SH-SY5Y (cell line): ENCODE measurements around the gene NXPH4.

Source experiments
- GATA2 ChIP-seq: IDR thresholded peaks from 2 replicates; pipeline ENCODE4 v1.6.1; 2011; ENCODE audit warnings: mild to moderate bottlenecking, low read depth, low read length
- GATA3 ChIP-seq: IDR thresholded peaks from 2 replicates; pipeline ENCODE4 v1.6.1; 2011; ENCODE audit warnings: low read depth, mild to moderate bottlenecking, low read length, moderate library complexity

Gene NXPH4

GRCh38 chr12:57224973-57225679, 8.5 kb downstream of the NXPH4 start:
- TF ChIP-seq GATA3 (no peak), GATA2 (no peak)

DNA sequence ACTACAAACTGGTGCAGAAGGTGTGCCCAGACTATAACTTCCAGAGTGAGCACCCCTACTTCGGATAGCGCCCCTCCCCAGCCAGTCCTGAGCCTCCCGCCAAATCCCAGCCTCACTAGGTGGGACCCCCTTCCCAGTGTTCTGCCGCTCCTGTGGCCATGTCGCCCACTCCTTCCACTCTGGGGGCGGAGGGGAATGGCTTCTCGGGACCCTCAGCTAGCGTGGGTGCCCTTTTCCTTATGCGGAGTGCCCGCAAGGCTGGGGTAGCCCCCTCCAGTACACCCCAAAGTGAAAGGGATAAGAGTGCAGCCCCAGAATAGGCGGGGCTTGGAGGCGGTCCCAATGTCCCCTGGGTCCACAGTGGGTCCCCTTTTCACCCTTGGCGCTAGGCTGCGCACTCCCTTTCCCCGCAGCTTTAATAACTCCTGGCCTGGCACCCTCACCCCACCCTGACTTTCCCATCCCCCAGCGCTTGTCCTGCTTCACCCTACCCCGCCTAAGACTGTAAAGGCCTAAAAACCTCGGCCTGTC, 9.2 kb downstream of the NXPH4 start:
- TF ChIP-seq GATA2 (no peak), GATA3 (no peak)

- no peak for TF ChIP-seq GATA2
- no peak for TF ChIP-seq GATA3
Observed at GRCh38 chr12:57226588-57227314, 10.2 kb downstream of the NXPH4 start.

- TF ChIP-seq GATA2 (no peak), GATA3 (no peak)
Observed at GRCh38 chr12:57227315-57228115, 10.9 kb downstream of the NXPH4 start.

GRCh38 chr12:57229046-57229633, 12.5 kb downstream of the NXPH4 start:
- TF ChIP-seq GATA2 (no peak), GATA3 (no peak)

DNA sequence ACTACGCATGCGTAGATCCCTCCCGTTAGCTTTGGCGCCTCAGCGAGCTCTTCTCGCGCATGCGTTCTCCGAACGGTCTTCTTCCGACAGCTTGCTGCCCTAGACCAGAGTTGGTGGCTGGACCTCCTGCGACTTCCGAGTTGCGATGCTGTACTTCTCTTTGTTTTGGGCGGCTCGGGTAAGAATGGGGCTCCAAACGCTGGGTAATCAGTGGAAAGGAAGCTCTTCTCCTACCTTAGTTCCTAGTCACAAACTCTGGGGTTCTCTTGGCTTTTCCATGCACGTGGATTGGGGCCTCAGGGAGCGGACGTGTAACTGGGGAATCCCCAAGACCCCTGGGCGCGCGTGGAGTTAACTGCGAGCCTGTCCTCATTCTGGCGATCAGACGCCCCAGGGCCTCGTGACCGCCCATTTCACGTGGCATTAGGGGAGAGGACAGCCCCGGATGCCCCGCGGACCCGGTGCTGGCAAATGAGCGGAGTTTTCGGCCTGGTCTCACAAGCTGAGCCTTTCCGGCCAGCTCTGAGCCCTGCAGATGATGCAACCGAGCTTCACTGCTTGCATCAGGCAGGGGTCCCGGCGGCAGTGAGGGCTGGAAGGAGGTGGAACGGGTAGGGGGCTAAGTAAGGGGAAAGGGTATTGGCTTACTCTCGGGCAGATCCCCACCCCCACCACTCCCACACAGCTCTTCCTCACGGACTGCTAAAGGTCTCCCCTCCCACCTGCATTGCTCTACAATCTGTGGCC, 13.2 kb downstream of the NXPH4 start, which contains the start of gene SHMT2:
SHMT2 (plus strand) TSS at position 78 of the 747 bp plus-strand sequence; CDS start at position 146, 68 bp downstream.
- TF ChIP-seq GATA2: no peak
- no peak for TF ChIP-seq GATA3

DNA sequence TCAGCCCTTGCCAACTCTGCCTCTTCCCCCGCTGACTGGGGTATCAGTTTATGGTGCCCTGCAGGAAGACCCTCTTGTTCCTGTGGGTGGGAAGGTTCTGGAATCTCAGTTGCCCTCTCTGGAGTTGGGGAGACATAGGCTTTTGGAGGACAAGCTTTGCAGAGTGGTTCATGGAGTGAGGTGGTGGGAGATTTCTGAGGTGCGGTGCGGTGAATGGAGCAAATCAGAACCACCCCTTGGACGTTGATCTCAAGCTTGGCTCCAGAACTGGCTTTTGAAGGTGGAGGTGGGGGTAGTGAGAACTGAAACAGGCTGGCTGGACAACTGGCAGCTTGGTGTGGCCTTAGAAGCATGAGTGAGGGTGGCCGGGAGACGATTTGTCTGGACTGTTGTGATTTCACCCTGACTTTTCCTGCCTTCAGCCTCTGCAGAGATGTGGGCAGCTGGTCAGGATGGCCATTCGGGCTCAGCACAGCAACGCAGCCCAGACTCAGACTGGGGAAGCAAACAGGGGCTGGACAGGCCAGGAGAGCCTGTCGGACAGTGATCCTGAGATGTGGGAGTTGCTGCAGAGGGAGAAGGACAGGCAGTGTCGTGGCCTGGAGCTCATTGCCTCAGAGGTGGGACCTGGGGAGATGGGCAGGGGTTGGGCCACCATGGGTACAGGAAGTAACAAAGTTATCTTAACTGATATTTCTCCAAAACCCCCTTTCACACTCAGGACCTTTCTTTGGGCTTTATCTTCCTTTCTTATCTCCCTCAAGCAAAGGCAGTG, 14.0 kb downstream of the NXPH4 start:
- no peak for TF ChIP-seq GATA2
- no peak for TF ChIP-seq GATA3

- TF ChIP-seq GATA2: no peak
- no peak for TF ChIP-seq GATA3
Observed at GRCh38 chr12:57231276-57232021, 14.9 kb downstream of the NXPH4 start.

DNA sequence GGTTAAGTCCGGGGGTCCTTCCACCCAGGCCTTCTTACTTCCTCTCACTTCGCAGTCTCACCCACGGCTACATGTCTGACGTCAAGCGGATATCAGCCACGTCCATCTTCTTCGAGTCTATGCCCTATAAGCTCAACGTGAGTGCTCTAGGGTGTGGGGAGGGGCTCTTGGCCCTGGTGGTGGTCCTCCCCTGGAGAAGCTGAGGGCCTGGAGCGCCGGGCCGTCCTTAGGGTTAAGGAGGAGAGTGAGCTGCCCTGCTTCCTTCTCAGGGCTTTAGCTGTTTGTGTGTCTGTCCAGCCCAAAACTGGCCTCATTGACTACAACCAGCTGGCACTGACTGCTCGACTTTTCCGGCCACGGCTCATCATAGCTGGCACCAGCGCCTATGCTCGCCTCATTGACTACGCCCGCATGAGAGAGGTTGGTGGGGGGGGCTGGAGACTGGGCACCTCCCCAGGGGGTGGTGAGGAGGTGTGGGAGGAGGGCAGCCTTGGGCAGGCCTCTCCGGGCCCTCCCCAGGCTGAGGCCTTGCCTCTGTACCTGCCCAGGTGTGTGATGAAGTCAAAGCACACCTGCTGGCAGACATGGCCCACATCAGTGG, 15.7 kb downstream of the NXPH4 start:
- TF ChIP-seq GATA2: no peak
- TF ChIP-seq GATA3: no peak

DNA sequence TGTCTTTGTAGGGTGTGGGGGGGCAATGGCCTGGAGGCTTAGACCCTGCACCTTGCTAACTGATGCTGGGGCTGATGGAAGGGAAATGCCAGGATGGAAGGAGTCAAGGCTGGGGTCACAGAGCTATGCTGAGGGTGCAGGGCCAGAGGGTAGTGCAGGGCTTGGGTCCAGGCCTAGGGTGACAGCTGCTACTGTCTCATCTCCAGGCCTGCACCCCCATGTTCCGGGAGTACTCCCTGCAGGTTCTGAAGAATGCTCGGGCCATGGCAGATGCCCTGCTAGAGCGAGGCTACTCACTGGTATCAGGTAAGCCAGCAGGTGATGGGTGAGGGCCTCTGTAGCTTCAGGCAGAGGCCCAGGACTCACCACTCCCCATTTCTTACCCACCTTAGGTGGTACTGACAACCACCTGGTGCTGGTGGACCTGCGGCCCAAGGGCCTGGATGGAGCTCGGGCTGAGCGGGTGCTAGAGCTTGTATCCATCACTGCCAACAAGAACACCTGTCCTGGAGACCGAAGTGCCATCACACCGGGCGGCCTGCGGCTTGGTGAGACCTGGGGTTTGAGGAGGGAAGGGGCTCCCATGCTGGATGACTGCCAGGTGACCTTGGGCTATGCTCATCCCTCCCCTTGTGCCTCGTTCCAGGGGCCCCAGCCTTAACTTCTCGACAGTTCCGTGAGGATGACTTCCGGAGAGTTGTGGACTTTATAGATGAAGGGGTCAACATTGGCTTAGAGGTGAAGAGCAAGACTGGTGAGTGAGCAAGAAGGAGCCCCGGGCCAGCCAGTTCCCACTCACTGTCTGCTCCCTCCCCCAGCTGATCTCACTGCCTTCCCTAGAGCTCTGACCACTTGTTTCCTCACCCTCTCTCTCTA, 17.0 kb downstream of the NXPH4 start:
- TF ChIP-seq GATA3 (no peak), GATA2 (no peak)

- TF ChIP-seq GATA3: no peak
- no peak for TF ChIP-seq GATA2
Observed at GRCh38 chr12:57234233-57234570, 17.6 kb downstream of the NXPH4 start.
